ENCODE measurements around the gene GRAMD1B. TPM values are rescaled to one million over a fixed set of nuclear protein-coding genes. Genes with fewer than 3 reads are reported as not detected.
"Not testable (repeated sequence)": the region's sequence is repeated elsewhere in the genome, so short reads cannot be mapped to it uniquely, and the experiment has no call there.

The GRAMD1B gene
- total RNA-seq, 1 donor from 2014 or later = 0.26 TPM

DNA sequence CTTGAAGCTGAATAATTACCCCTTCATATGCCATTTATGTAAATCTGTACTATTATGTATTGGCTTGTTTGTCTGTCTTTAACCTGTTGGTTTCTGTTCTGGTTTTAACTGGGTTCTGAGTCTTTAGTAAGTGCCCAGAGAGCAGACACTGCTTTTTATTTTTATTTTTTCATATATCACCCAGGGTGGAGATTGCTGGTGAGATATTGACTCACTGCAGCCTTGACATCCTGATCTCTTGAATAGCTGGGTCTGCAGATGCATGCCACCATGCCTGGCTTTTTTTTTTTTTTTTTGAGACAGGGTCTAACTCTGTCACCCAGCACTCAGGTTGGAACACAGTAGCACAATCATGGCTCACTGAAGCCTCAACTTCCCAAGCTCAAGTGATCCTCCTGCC is 19.4 kb downstream of the GRAMD1B start:
- TF ChIP-seq, protein P1, sequence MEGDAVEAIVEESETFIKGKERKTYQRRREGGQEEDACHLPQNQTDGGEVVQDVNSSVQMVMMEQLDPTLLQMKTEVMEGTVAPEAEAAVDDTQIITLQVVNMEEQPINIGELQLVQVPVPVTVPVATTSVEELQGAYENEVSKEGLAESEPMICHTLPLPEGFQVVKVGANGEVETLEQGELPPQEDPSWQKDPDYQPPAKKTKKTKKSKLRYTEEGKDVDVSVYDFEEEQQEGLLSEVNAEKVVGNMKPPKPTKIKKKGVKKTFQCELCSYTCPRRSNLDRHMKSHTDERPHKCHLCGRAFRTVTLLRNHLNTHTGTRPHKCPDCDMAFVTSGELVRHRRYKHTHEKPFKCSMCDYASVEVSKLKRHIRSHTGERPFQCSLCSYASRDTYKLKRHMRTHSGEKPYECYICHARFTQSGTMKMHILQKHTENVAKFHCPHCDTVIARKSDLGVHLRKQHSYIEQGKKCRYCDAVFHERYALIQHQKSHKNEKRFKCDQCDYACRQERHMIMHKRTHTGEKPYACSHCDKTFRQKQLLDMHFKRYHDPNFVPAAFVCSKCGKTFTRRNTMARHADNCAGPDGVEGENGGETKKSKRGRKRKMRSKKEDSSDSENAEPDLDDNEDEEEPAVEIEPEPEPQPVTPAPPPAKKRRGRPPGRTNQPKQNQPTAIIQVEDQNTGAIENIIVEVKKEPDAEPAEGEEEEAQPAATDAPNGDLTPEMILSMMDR (IDR thresholded peaks at IDR 0.05; ENCODE audit: insufficient read depth, low read length, severe bottlenecking) = no peak

DNA sequence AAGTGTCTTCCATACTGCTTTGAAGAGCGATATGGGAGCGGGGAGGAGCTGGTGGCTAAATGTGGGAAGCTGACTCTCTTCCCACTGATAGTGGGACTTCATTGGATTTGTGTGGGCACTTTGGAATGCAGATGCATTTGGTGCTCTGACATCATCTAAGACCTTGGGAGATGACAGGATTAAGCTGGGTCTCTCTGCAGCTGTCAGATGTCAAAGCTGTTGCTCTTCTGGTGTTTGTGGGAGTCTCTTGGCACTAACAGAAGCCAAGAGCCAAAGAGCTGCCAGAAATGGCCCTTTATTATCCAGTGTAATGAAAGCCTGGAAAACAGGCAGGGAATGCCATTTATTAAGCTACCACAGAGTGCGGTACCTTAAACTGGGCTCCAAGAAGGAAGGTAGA is 20.6 kb downstream of the GRAMD1B start:
- Histone ChIP-seq H3K4me3 (ENCODE audit: low read depth, low read length) (no peak overlapping the region), H3K36me3 (ENCODE audit: control insufficient read depth, insufficient read depth, low read length) (no peaks in the 10 kb centered on the region), H3K27me3 (ENCODE audit: control insufficient read depth, insufficient read depth, low read length) (no peaks in the 10 kb centered on the region)
- TF ChIP-seq, protein P1 (IDR thresholded peaks at IDR 0.05; ENCODE audit: insufficient read depth, low read length, severe bottlenecking) = no peak
- DNase-seq (ENCODE audit: low read depth) = no peak
- FAIRE-seq = no peak

More for the DNA sequence above, 19.4 kb downstream of the GRAMD1B start:
- Histone ChIP-seq H3K4me3 (ENCODE audit: low read depth, low read length) (no peak overlapping the region), H3K27me3 (ENCODE audit: control insufficient read depth, insufficient read depth, low read length) (no peaks in the 10 kb centered on the region), H3K36me3 (ENCODE audit: control insufficient read depth, insufficient read depth, low read length) (no peaks in the 10 kb centered on the region)
- DNase-seq (ENCODE audit: low read depth) (no peak), FAIRE-seq (no peak)

DNA sequence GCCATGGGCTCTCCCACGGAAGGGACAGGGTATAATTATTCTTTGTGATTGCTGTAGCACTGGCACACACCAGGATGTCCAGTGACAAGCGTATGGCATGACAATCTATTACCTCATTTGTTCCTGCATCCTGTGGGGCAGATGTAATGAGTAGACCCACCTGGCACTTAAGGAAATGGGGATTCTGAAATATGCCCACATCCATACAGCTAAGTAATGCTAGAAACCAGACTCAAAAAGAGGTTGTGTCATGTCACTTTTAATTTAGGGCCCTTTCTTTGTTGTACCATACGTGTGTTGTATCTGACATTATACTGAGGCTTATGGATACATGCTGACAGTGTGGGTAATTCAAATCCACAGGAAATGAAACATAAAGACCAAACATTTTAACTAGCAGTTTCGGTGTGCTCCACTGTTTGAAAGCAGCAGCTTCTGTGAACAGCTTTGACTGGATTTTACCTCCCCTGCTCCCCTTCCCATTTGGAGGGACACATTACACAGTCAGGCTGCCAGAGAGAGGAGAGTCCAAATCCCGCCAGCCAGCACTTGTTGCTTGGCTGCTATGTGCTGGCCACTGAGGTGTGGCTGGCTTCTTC is 21.2 kb downstream of the GRAMD1B start:
- DNase-seq (ENCODE audit: low read depth) = no peak
- TF ChIP-seq, protein P1 (IDR thresholded peaks at IDR 0.05; ENCODE audit: insufficient read depth, low read length, severe bottlenecking) = no peak
- Histone ChIP-seq H3K27me3 (ENCODE audit: control insufficient read depth, insufficient read depth, low read length) (no peaks in the 10 kb centered on the region), H3K36me3 (ENCODE audit: control insufficient read depth, insufficient read depth, low read length) (no peaks in the 10 kb centered on the region), H3K4me3 (ENCODE audit: low read depth, low read length) (no peak overlapping the region)
- FAIRE-seq = no peak

DNA sequence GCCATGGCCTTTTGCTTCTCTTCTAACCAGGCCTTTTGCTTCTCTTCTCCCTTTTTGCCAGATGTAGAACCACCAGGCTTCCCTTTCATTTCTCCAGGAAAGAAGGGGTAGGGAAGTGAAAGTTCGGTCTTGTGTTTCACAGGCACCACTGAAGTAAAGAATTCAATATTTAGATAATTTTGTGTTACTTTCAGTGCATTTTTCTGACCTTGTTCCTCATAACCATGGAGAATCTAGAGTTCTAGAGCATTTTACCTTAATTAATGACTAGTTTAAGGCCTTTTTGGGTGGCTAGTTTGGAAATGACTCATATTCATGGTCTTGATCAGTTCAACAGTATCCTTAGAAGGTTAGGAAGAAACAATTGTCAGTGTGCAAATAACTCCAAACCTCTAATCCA is 22.7 kb downstream of the GRAMD1B start:
- Histone ChIP-seq H3K27me3 (ENCODE audit: control insufficient read depth, insufficient read depth, low read length) (no peaks in the 10 kb centered on the region), H3K36me3 (ENCODE audit: control insufficient read depth, insufficient read depth, low read length) (no peaks in the 10 kb centered on the region), H3K4me3 (ENCODE audit: low read depth, low read length) (no peak overlapping the region)
- TF ChIP-seq, protein P1 (IDR thresholded peaks at IDR 0.05; ENCODE audit: insufficient read depth, low read length, severe bottlenecking) = no peak
- FAIRE-seq = no peak
- DNase-seq (ENCODE audit: low read depth) = no peak

DNA sequence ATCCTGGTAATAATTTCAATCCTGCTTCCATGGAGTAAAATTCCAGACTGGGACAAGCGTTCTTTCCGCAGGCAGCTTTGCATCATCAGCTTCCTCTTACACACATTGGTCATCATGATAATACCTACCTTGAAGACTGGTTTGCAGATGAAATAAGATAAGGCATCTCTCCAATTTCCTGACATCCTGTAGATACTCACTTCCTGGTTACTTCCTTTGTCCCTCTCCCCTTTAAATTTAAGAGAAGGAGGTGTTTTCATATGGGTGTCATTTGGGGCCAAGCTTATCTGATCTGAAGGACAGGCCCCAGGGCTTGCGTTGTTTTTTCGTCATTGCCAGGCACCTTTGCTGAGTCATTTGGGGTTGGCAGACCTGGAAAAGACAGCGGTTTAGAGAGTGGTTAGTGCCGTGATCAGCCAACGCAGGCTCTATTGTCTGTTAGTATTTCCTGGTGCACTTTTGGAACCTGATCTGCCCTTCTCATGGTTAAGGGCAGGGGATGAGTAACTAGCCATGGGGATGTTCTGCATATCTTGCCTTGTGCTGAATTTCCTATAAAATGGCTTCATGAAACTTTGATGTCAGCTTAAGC is 24.1 kb downstream of the GRAMD1B start:
- Histone ChIP-seq H3K36me3 (ENCODE audit: control insufficient read depth, insufficient read depth, low read length) (no peaks in the 10 kb centered on the region), H3K4me3 (ENCODE audit: low read depth, low read length) (no peak overlapping the region), H3K27me3 (ENCODE audit: control insufficient read depth, insufficient read depth, low read length) (no peaks in the 10 kb centered on the region)
- TF ChIP-seq, protein P1 (IDR thresholded peaks at IDR 0.05; ENCODE audit: insufficient read depth, low read length, severe bottlenecking) = no peak
- DNase-seq (ENCODE audit: low read depth) (peak; percentile 95), FAIRE-seq (peak; percentile 72)

DNA sequence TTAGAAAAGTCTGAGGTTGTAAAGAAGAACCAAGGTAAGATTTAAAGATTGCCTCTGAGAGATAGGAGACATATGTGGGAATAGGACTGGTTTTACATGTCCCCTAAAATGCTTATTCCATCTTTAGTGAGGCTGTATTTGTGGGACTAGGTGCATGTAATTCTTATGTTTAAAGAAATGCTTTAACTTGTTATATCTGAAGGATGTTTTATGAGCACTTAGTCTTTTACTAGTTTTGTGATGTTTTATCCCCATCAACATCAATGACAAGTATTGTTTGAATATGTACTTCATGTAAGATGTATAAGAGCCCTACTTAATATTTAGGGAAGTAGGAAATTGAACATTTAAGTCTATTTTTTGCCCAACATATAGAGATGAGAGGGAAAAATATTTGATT is 24.7 kb downstream of the GRAMD1B start:
- TF ChIP-seq, protein P1 (IDR thresholded peaks at IDR 0.05; ENCODE audit: insufficient read depth, low read length, severe bottlenecking) = no peak
- no peak for DNase-seq (ENCODE audit: low read depth)
- H3K36me3 ChIP-seq (ENCODE audit: control insufficient read depth, insufficient read depth, low read length) = no peaks in the 10 kb centered on the region
- no peak for FAIRE-seq
- no peaks in the 10 kb centered on the region for H3K27me3 ChIP-seq (ENCODE audit: control insufficient read depth, insufficient read depth, low read length)
- no peak overlapping the region for H3K4me3 ChIP-seq (ENCODE audit: low read depth, low read length)

DNA sequence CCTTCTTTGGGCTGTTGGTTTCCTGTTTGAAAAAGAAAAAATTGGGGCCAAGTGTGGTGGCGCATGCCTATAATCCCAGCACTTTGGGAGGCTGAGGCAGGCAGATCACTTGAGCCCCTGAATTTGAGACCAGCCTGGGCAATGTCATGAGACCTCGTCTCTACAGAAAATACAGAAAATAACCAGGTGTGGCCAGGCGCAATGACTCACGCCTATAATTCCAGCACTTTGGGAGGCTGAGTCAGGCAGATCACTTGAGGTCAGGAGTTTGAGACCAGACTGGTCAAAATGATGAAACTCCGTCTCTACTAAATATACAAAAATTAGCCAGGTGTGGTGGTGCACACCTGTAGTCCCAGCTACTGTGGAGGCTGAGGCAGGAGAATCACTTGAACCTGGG is 26.4 kb downstream of the GRAMD1B start:
- H3K27me3 ChIP-seq (ENCODE audit: control insufficient read depth, insufficient read depth, low read length); FAIRE-seq; H3K4me3 ChIP-seq (ENCODE audit: low read depth, low read length); H3K36me3 ChIP-seq (ENCODE audit: control insufficient read depth, insufficient read depth, low read length): not testable (repeated sequence)
- DNase-seq (ENCODE audit: low read depth) = peak; percentile 7

All from bronchial epithelial cell (primary cell).